ENCODE measurements around the gene NUDT8.
A peak's percentile ranks its signal among the peaks of the same experiment; 100 is the strongest.

The NUDT8 gene

GRCh38 chr11:67629386-67630227 is at the start of gene NUDT8:
Gene NUDT8, minus strand, starts transcription at chr11:67629937. Its CDS starts 26 bp downstream, at chr11:67629911.
- TF ChIP-seq POLR2A (IDR thresholded peaks at IDR 0.05; ENCODE audit: low read length), result peak; percentile 51
- TF ChIP-seq GATA1 (IDR thresholded peaks at IDR 0.05; ENCODE audit: low read depth, low read length), result no peak
- DNase-seq, result peak; percentile 91 to 93

GRCh38 chr11:67675058-67675747 is 45.5 kb upstream of the NUDT8 start:
- DNase-seq, result no peak
- TF ChIP-seq GATA1 (IDR thresholded peaks at IDR 0.05; ENCODE audit: low read depth, low read length) (no peak), POLR2A (IDR thresholded peaks at IDR 0.05; ENCODE audit: low read length) (no peak)

GRCh38 chr11:67674442-67674871 is 44.7 kb upstream of the NUDT8 start, which contains the start of gene ALDH3B2:
Gene ALDH3B2, minus strand, starts transcription at chr11:67674623. Its CDS starts 7,688 bp downstream, at chr11:67666935.
- TF ChIP-seq GATA1 (IDR thresholded peaks at IDR 0.05; ENCODE audit: low read depth, low read length) (no peak), POLR2A (IDR thresholded peaks at IDR 0.05; ENCODE audit: low read length) (no peak)
- DNase-seq, result no peak

- DNase-seq, result no peak
- TF ChIP-seq POLR2A (IDR thresholded peaks at IDR 0.05; ENCODE audit: low read length) (no peak), GATA1 (IDR thresholded peaks at IDR 0.05; ENCODE audit: low read depth, low read length) (no peak)
These were observed 44.2 kb upstream of the NUDT8 start for GRCh38 chr11:67673902-67674301.

- TF ChIP-seq POLR2A (IDR thresholded peaks at IDR 0.05; ENCODE audit: low read length) (no peak), GATA1 (IDR thresholded peaks at IDR 0.05; ENCODE audit: low read depth, low read length) (no peak)
These were observed 43.6 kb upstream of the NUDT8 start for GRCh38 chr11:67673358-67673757.

GRCh38 chr11:67671211-67671520 is 41.4 kb upstream of the NUDT8 start:
- TF ChIP-seq POLR2A (IDR thresholded peaks at IDR 0.05; ENCODE audit: low read length) (no peak), GATA1 (IDR thresholded peaks at IDR 0.05; ENCODE audit: low read depth, low read length) (no peak)
- DNase-seq, result no peak

More at GRCh38 chr11:67673358-67673757, 43.6 kb upstream of the NUDT8 start:
- no peak for DNase-seq

- TF ChIP-seq GATA1 (IDR thresholded peaks at IDR 0.05; ENCODE audit: low read depth, low read length) (no peak), POLR2A (IDR thresholded peaks at IDR 0.05; ENCODE audit: low read length) (no peak)
- no peak for DNase-seq
These were observed 40.8 kb upstream of the NUDT8 start for GRCh38 chr11:67670316-67671210.

- DNase-seq, result no peak
- TF ChIP-seq POLR2A (IDR thresholded peaks at IDR 0.05; ENCODE audit: low read length) (no peak), GATA1 (IDR thresholded peaks at IDR 0.05; ENCODE audit: low read depth, low read length) (no peak)
These were observed 38.4 kb upstream of the NUDT8 start for GRCh38 chr11:67668192-67668551.

- TF ChIP-seq GATA1 (IDR thresholded peaks at IDR 0.05; ENCODE audit: low read depth, low read length), result no peak
- TF ChIP-seq POLR2A (IDR thresholded peaks at IDR 0.05; ENCODE audit: low read length), result no peak
- DNase-seq, result no peak
These were observed 37.9 kb upstream of the NUDT8 start for GRCh38 chr11:67667490-67668191.

- DNase-seq, result no peak
- TF ChIP-seq GATA1 (IDR thresholded peaks at IDR 0.05; ENCODE audit: low read depth, low read length) (no peak), POLR2A (IDR thresholded peaks at IDR 0.05; ENCODE audit: low read length) (no peak)
These were observed 37.1 kb upstream of the NUDT8 start for GRCh38 chr11:67666676-67667489.

GRCh38 chr11:67666303-67666645 is 36.5 kb upstream of the NUDT8 start:
- no peak for DNase-seq
- TF ChIP-seq POLR2A (IDR thresholded peaks at IDR 0.05; ENCODE audit: low read length) (no peak), GATA1 (IDR thresholded peaks at IDR 0.05; ENCODE audit: low read depth, low read length) (no peak)

- no peak for TF ChIP-seq GATA1 (IDR thresholded peaks at IDR 0.05; ENCODE audit: low read depth, low read length)
- TF ChIP-seq POLR2A (IDR thresholded peaks at IDR 0.05; ENCODE audit: low read length), result no peak
- DNase-seq, result no peak
These were observed 36.0 kb upstream of the NUDT8 start for GRCh38 chr11:67665541-67666302.

Data from erythroblast (primary cell).